Esophagus squamous epithelium (tissue), 5 donors: Measurements from ENCODE around the gene CLCN2. TPM values are rescaled to one million over a fixed set of nuclear protein-coding genes. Genes with fewer than 3 reads are reported as not detected.

Experiments
- DNase-seq: peaks from one replicate; lab custom pipeline; 2025; lab: John Stamatoyannopoulos, UW
- H3K27ac ChIP-seq, 4 donors: fragments of 200-600 bp; sonication (generic); one replicate each; pipeline ENCODE4 v1.5.1; 2016 to 2019; ENCODE audit warnings: mild to moderate bottlenecking in 1 of 4
- H3K27me3 ChIP-seq, 4 donors: fragments of 200-600 bp; sonication (generic); 1 replicate in 3 of 4; 2 replicates in 1 of 4; pipeline versions ENCODE4 v1.5.1 to v1.6.0; 2017 to 2021; ENCODE audit warnings: antibody characterized with exemption in 1 of 4
- H3K36me3 ChIP-seq, 3 donors: fragments of 200-600 bp; sonication (generic); one replicate each; pipeline ENCODE4 v1.5.1; 2016 to 2019
- H3K4me1 ChIP-seq, 3 donors: fragments of 200-600 bp; sonication (generic); one replicate each; pipeline ENCODE4 v1.5.1; 2017 to 2019
- H3K4me3 ChIP-seq, 4 donors: fragments of 200-600 bp; sonication (generic); 1 replicate in 3 of 4; 2 replicates in 1 of 4; pipeline ENCODE4 v1.5.1; 2016 to 2019; ENCODE audit warnings: mild to moderate bottlenecking in 2 of 4, moderate library complexity in 1 of 4
- H3K9me3 ChIP-seq, 3 donors: fragments of 200-600 bp; sonication (generic); one replicate each; pipeline ENCODE4 v1.5.1; 2016 to 2019
- POLR2A ChIP-seq, 4 donors: fragments of 450-650 bp; IDR thresholded peaks; one replicate each; pipeline ENCODE4 v1.6.1; 2017; ENCODE audit warnings: antibody characterized with exemption in 4 of 4, mild to moderate bottlenecking in 4 of 4, moderate library complexity in 3 of 4
- WGBS, 2 donors: methylation state at CpG; one replicate each; pipeline ENCODE4 v1.1.5; 2018; 5-methylcytosine and 5-hydroxymethylcytosine counted together
- intact Hi-C: fragments of 100-400 bp; cut with DNase I; formaldehyde crosslinking; loops from one replicate; pipeline ENCODE4 v1.15.0; 2022
- total RNA-seq, 4 donors: library from RNA; depleted of rRNA; stranded (reverse); fragments of >200 nt; gene quantifications; one replicate each; pipeline ENCODE4 v1.1.0, GENCODE V29; 2016
- TF ChIP-seq, protein P1 (sequence below), 6 experiments: fragments of 450-650 bp in 4 of 6; fragments of 200-600 bp in 2 of 6; sonication (generic) in 2 of 6; IDR thresholded peaks; one replicate each; pipeline ENCODE4 v1.5.1; 2016 to 2019; ENCODE audit warnings: antibody characterized with exemption in 6 of 6, mild to moderate bottlenecking in 4 of 6, moderate library complexity in 4 of 6
- donor health status: DM: yes; HTN: yes; CAD: no.

Gene CLCN2
- total RNA-seq, 4 donors from 2014 or later, result 2.1 to 4.2 (median 3.0) TPM

GRCh38 chr3:184337399-184337714 is 24.0 kb downstream of the CLCN2 start, which contains the start of gene FAM131A:
TSS of gene FAM131A (plus strand) at chr3:184337600. CDS start at chr3:184337631, 31 bp downstream.
- peak within 1 kb of the TSS; percentile 93 to 99 (median 98) for H3K27ac ChIP-seq
- WGBS, 2 donors, result 39 to 46% methylated on average over 5 of the region's 6 CpGs
- intact Hi-C loops, result no loop called here
- H3K4me3 ChIP-seq, result peak within 1 kb of the TSS; percentile 62 to 95 (median 76)
- DNase-seq, result no peak
- H3K4me1 ChIP-seq, result peaks cover 39 to 97% (median 41%) of the 10 kb centered on the region in 3 donors
- no peaks in the 10 kb centered on the region for H3K9me3 ChIP-seq
- peaks cover 16 to 41% (median 25%) of the 10 kb centered on the region in 3 donors for H3K36me3 ChIP-seq
- TF ChIP-seq, protein P1, sequence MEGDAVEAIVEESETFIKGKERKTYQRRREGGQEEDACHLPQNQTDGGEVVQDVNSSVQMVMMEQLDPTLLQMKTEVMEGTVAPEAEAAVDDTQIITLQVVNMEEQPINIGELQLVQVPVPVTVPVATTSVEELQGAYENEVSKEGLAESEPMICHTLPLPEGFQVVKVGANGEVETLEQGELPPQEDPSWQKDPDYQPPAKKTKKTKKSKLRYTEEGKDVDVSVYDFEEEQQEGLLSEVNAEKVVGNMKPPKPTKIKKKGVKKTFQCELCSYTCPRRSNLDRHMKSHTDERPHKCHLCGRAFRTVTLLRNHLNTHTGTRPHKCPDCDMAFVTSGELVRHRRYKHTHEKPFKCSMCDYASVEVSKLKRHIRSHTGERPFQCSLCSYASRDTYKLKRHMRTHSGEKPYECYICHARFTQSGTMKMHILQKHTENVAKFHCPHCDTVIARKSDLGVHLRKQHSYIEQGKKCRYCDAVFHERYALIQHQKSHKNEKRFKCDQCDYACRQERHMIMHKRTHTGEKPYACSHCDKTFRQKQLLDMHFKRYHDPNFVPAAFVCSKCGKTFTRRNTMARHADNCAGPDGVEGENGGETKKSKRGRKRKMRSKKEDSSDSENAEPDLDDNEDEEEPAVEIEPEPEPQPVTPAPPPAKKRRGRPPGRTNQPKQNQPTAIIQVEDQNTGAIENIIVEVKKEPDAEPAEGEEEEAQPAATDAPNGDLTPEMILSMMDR (IDR thresholded peaks at IDR 0.05), result no peak
- peak in 1 of 4 donors; percentile 25 for TF ChIP-seq POLR2A (IDR thresholded peaks at IDR 0.05)
- no peaks in the 10 kb centered on the region for H3K27me3 ChIP-seq

DNA sequence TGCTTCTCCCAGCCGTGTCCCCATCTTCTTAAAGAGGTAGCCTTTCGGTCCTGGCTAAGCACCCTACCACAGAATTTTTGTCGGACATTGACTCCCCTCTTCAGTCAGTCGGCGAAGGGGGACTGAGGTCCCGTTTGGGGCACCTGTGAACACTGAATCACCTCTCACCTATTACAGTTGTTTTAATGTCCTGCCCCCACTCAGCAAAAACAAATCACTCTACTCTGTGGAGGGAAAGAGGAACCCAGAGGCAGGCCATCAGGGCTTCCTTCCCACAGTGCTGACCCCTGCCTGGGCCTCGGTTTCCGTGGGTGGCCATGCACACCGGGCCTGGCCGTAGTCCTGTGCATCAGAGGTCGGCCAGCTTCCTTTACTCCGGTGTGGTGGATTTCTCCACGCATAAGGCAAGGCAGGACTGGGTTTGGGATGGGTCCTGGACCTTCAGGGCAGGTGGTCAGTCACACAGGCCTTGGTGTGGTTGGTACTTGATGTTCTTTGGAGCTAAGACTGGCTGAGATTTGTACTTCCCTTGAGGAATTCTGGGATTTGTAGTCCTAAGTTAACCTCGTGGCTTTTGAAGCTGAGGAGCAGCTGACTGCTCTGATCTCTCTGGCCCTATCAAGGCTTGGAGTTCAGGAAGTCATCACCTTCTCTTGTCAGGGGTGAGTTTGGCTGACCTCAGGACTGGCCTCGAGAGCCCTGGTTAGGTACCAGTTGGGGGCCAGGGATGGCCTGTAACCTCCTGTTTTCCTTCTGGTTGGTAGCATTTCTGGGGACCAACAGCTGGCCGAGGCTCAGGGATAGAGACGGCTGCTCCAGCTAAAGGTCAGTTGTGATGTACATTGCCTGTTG is 24.6 kb downstream of the CLCN2 start:
- no peak for DNase-seq
- H3K4me3 ChIP-seq, result peak overlapping the region; percentile 62 to 95 (median 76)
- peak overlapping the region; percentile 93 to 99 (median 98) for H3K27ac ChIP-seq
- H3K27me3 ChIP-seq, result no peaks in the 10 kb centered on the region
- peaks cover 39 to 97% (median 41%) of the 10 kb centered on the region in 3 donors for H3K4me1 ChIP-seq
- intact Hi-C loops, result no loop called here
- peaks cover 21 to 41% (median 26%) of the 10 kb centered on the region in 3 donors for H3K36me3 ChIP-seq
- whole genome bisulfite sequencing, 2 donors, result 11 to 31% methylated on average over 11 to 14 of the region's 17 CpGs
- no peaks in the 10 kb centered on the region for H3K9me3 ChIP-seq
- peak in 1 of 4 donors; percentile 4 for TF ChIP-seq POLR2A (IDR thresholded peaks at IDR 0.05)
- TF ChIP-seq, protein P1 (IDR thresholded peaks at IDR 0.05), result no peak

GRCh38 chr3:184335661-184336546 is 25.5 kb downstream of the CLCN2 start:
- TF ChIP-seq, protein P1 (IDR thresholded peaks at IDR 0.05), result peak in 1 of 6 experiments; percentile 11
- TF ChIP-seq POLR2A (IDR thresholded peaks at IDR 0.05), result peak in 3 of 4 donors; percentile 73 to 93 (median 82)
- Histone ChIP-seq H3K9me3 (no peaks in the 10 kb centered on the region), H3K4me1 (peaks cover 37 to 97% (median 40%) of the 10 kb centered on the region in 3 donors), H3K27me3 (no peaks in the 10 kb centered on the region), H3K36me3 (peaks cover 29 to 45% (median 35%) of the 10 kb centered on the region in 3 donors), H3K4me3 (peak overlapping the region; percentile 62 to 95 (median 76)), H3K27ac (peak overlapping the region; percentile 93 to 99 (median 98))
- intact Hi-C loops, result no loop called here
- peak; percentile 36 for DNase-seq
- WGBS, 2 donors, result 0 to 3% methylated on average over 6 to 12 of the region's 77 CpGs

DNA sequence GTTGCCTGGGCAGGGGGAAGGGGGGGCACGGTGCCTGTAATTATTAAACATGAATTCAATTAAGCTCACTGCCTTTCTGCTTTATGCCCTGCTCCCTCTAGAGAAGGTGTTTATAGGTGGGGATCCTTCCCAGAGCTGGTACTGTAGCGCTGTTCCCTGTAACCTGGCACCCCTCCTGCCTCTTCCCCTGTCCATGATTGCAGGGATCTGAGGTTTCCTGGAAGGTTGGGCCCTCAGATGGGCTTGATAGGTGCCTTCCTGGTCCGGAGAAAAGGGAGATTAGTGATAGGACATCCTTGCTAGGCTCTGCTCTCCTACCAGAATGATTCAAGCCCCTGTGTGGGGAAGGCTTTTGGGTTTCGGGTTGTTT is 26.1 kb downstream of the CLCN2 start:
- intact Hi-C loops, result no loop called here
- TF ChIP-seq POLR2A (IDR thresholded peaks at IDR 0.05), result no peak
- TF ChIP-seq, protein P1 (IDR thresholded peaks at IDR 0.05), result no peak
- Histone ChIP-seq H3K4me1 (peaks cover 37 to 90% (median 40%) of the 10 kb centered on the region in 3 donors), H3K4me3 (peak overlapping the region in 3 of 4 donors; percentile 62 to 95 (median 84)), H3K27ac (peak overlapping the region; percentile 93 to 99 (median 98)), H3K36me3 (peaks cover 29 to 51% (median 41%) of the 10 kb centered on the region in 3 donors), H3K27me3 (no peaks in the 10 kb centered on the region), H3K9me3 (no peaks in the 10 kb centered on the region)
- WGBS, 2 donors, result 51% methylated on average over 3 of the region's 4 CpGs; no CpG with 5 or more reads in 1 of the 2 donors
- DNase-seq, result no peak
